Immature natural killer cell (primary cell): ENCODE data around the gene SEC63. TPM values are rescaled to one million over a fixed set of nuclear protein-coding genes. Genes with fewer than 3 reads are reported as not detected.

Experiments used
- DNase-seq, 3 donors: peaks; one replicate each; pipeline ENCODE4 v3.0.0; 2022; ENCODE audit warnings: mixed read lengths in 1 of 3
- H3K27ac Mint-ChIP-seq, 6 donors: one replicate each; pipeline ENCODE4 v1.8.0; 2020; ENCODE audit warnings: mixed read lengths in 6 of 6, mild to moderate bottlenecking in 5 of 6, inconsistent platforms in 4 of 6, moderate library complexity in 3 of 6
- H3K27me3 Mint-ChIP-seq, 3 donors: one replicate each; pipeline ENCODE4 v1.8.0; 2020 to 2021; ENCODE audit warnings: low read depth in 3 of 3, mild to moderate bottlenecking in 3 of 3, mixed read lengths in 3 of 3, moderate library complexity in 3 of 3, inconsistent platforms in 1 of 3
- H3K36me3 Mint-ChIP-seq, 3 donors: one replicate each; pipeline ENCODE4 v1.8.0; 2020; ENCODE audit warnings: mixed read lengths in 3 of 3, inconsistent platforms in 2 of 3, mild to moderate bottlenecking in 2 of 3
- H3K4me1 Mint-ChIP-seq, 2 donors: one replicate each; pipeline ENCODE4 v1.8.0; 2020; ENCODE audit warnings: inconsistent platforms in 2 of 2, mild to moderate bottlenecking in 2 of 2, mixed read lengths in 2 of 2, moderate library complexity in 1 of 2
- H3K4me3 Mint-ChIP-seq, 5 donors: one replicate each; pipeline ENCODE4 v1.8.0; 2020; ENCODE audit warnings: mild to moderate bottlenecking in 5 of 5, mixed read lengths in 5 of 5, inconsistent platforms in 3 of 5, moderate library complexity in 3 of 5
- H3K9me3 Mint-ChIP-seq, 6 donors: one replicate each; pipeline ENCODE4 v1.8.0; 2020; ENCODE audit warnings: mild to moderate bottlenecking in 6 of 6, mixed read lengths in 6 of 6, inconsistent platforms in 4 of 6, moderate library complexity in 3 of 6
- polyA plus RNA-seq, 3 donors: library from polyadenylated mRNA; unstranded; fragments of 300-500 nt; fragmentation: Illumina TruSeq; gene quantifications; one replicate each; pipeline ENCODE4 v1.2.3, GENCODE V29; 2021

SEC63 gene
- polyA plus RNA-seq, 3 donors from 2014 or later = 27.0 to 34.4 (median 31.0) TPM

DNA sequence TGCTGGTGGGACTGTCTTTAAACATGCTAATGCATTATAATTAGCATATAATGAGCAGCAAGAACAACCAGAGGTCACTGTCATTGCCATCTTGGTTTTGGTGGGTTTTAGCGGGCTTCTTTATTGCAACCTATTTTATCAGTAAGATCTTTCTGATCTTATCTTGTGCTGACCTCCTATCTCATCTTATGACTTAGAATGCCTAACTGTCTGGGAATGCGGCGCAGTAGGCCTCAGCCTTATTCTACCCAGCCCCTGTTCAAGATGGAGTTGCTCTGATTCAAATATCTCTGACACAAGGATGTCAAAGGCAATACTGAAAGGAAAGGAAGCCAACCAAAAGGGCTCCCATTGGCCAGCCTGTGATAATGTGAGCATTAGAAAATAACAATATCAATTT is 29.8 kb upstream of the SEC63 start:
- Mint-ChIP-seq H3K4me1 (peaks cover 9 to 11% of the 10 kb centered on the region in 2 donors), H3K27me3 (peaks cover 2 to 10% (median 3%) of the 10 kb centered on the region in 3 donors), H3K4me3 (no peak overlapping the region), H3K36me3 (no peaks in the 10 kb centered on the region), H3K9me3 (no peaks in the 10 kb centered on the region), H3K27ac (no peak overlapping the region)
- no peak for DNase-seq

- Mint-ChIP-seq H3K4me1 (peaks cover 2% of the 10 kb centered on the region in 2 donors), H3K9me3 (no peaks in the 10 kb centered on the region), H3K27ac (no peak overlapping the region), H3K36me3 (peaks cover 0 to 6% (median 0%) of the 10 kb centered on the region in 3 donors), H3K27me3 (peaks cover 2 to 10% (median 3%) of the 10 kb centered on the region in 3 donors), H3K4me3 (no peak overlapping the region)
- DNase-seq = no peak
Observed at GRCh38 chr6:107985701-107986100, 27.7 kb upstream of the SEC63 start.

- H3K27ac Mint-ChIP-seq = no peak overlapping the region
- no peak for DNase-seq
- H3K4me3 Mint-ChIP-seq = no peak overlapping the region
- no peaks in the 10 kb centered on the region for H3K4me1 Mint-ChIP-seq
- no peaks in the 10 kb centered on the region for H3K9me3 Mint-ChIP-seq
- peaks cover 0 to 6% (median 0%) of the 10 kb centered on the region in 3 donors for H3K36me3 Mint-ChIP-seq
- peaks cover 0 to 7% (median 0%) of the 10 kb centered on the region in 3 donors for H3K27me3 Mint-ChIP-seq
Observed at GRCh38 chr6:107983811-107984210, 25.8 kb upstream of the SEC63 start.

DNA sequence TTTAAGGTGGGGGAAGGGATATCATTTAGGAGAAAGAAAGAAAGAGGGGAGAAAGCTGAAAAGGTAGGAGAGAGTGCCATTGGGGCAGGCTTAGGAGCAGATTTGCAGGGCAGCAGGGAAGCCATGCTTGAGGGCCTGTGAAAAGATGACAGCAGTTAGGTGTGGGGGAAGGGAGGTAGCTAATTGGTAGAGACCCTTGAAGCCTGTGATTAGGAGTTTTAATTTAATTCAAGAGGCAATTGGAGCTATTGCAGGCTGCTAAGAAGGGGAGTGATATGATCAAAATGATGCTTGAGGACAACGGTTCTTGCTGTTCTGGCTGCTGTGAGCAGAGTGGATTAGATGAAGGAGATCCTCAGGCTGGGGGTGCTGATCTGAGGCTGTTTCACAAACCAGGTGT is 24.5 kb upstream of the SEC63 start:
- Mint-ChIP-seq H3K4me1 (no peaks in the 10 kb centered on the region), H3K27me3 (peaks cover 0 to 5% (median 0%) of the 10 kb centered on the region in 3 donors), H3K4me3 (no peak overlapping the region), H3K9me3 (no peaks in the 10 kb centered on the region), H3K27ac (no peak overlapping the region), H3K36me3 (peaks cover 0 to 6% (median 0%) of the 10 kb centered on the region in 3 donors)
- DNase-seq = no peak

- no peak overlapping the region for H3K27ac Mint-ChIP-seq
- no peak for DNase-seq
- no peaks in the 10 kb centered on the region for H3K9me3 Mint-ChIP-seq
- no peak overlapping the region for H3K4me3 Mint-ChIP-seq
- H3K4me1 Mint-ChIP-seq = no peaks in the 10 kb centered on the region
- peaks cover 0 to 5% (median under 1%) of the 10 kb centered on the region in 3 donors for H3K27me3 Mint-ChIP-seq
- H3K36me3 Mint-ChIP-seq = peaks cover 0 to 6% (median 0%) of the 10 kb centered on the region in 3 donors
Observed at GRCh38 chr6:107981695-107982094, 23.7 kb upstream of the SEC63 start.

DNA sequence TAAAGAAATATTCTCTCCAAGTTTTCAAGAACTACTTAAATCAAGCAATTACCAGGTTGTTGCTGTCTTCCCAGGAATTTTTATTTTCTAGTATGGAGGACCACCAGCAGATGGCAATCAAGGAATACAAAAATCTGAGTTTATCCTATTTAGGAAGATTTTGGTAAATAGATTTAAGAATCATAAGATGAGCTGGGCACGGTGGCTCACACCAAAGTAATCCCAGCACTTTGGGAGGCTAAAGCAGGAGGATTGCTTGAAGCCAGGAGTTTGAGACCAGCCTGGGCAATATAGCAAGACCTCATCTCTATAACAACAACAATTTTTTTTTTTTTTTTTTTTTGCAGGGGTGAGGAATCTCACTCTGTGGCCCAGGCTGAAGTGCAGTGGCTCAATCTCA is 19.3 kb upstream of the SEC63 start:
- DNase-seq = no peak
- peaks cover 17 to 18% of the 10 kb centered on the region in 2 donors for H3K4me1 Mint-ChIP-seq
- H3K9me3 Mint-ChIP-seq = no peaks in the 10 kb centered on the region
- peaks cover 1 to 5% (median 1%) of the 10 kb centered on the region in 3 donors for H3K27me3 Mint-ChIP-seq
- no peak overlapping the region for H3K4me3 Mint-ChIP-seq
- H3K36me3 Mint-ChIP-seq = peaks cover 0 to 1% (median 0%) of the 10 kb centered on the region in 3 donors
- no peak overlapping the region for H3K27ac Mint-ChIP-seq

DNA sequence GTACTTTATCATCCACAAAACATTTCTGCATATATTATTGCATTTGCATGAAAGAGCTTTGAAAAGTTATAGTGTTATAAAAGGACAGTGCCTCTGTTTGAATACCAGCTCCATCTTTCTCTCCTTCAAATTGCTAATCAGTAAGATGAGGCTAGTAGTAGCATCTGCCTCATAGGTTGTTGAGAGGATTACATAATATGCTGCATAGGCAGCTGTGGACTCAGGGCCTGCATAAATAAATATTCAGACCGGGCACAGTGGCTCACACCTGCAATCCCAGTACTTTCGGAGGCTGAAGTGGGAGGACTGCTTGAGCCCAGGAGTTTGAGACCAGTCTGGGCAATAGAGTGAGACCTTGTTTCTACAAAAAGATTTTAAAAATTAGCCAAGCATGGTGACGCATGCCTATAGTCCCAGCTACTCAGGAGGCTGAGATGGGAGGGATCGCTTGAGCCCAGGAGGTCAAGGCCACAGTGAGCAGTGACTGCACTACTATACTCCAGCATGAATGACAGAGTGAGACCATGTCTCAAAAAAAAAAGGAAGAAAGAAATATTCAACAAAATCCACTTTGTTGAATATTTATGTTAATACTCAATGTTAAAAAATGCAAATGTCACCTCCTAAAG is 18.3 kb upstream of the SEC63 start:
- DNase-seq = no peak
- Mint-ChIP-seq H3K27ac (no peak overlapping the region), H3K36me3 (no peaks in the 10 kb centered on the region), H3K27me3 (peaks cover 1 to 7% (median 5%) of the 10 kb centered on the region in 3 donors), H3K4me1 (peaks cover 18 to 20% of the 10 kb centered on the region in 2 donors), H3K9me3 (no peaks in the 10 kb centered on the region), H3K4me3 (no peak overlapping the region)

- peaks cover 1 to 7% (median 5%) of the 10 kb centered on the region in 3 donors for H3K27me3 Mint-ChIP-seq
- no peak overlapping the region for H3K4me3 Mint-ChIP-seq
- H3K27ac Mint-ChIP-seq = peak overlapping the region in 1 of 6 donors; percentile 29
- peaks cover 18 to 20% of the 10 kb centered on the region in 2 donors for H3K4me1 Mint-ChIP-seq
- DNase-seq = no peak
- H3K9me3 Mint-ChIP-seq = peaks cover 0 to 1% (median 0%) of the 10 kb centered on the region in 6 donors
- H3K36me3 Mint-ChIP-seq = no peaks in the 10 kb centered on the region
Observed at GRCh38 chr6:107973594-107973993, 15.6 kb upstream of the SEC63 start.

DNA sequence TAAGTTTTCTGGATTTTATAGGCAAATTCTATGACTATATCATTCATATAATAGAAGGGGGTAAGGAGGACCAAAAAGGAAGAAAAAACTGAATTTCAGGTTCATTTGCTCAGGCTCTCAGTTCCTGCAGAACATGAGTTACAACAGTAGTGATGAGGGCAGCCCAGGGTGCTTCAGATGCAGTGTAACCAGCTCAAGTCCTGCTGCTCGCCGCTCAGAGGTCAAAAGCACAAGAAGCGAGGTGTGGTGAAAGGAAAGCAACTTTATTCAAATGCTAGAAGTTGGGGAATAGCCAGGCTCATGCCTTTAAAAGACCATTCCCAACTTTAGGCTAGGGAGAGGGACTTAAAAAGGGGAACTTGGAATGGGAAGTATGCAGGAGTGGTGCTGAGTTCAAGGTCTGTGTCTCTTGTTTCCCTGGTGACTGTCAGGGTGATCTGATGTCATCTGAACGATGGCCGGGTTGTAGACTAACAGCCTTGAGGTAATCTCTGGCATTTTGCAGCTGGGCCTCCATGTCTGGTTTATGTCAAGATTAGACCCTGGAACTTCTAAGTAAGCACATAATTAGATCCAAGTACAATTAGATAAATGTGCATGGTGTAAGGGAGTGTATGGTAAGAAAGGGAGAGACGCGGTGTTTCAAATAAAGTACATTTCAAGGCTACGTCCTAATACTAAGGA is 14.5 kb upstream of the SEC63 start:
- peaks cover 0 to 1% (median 0%) of the 10 kb centered on the region in 6 donors for H3K9me3 Mint-ChIP-seq
- DNase-seq = no peak
- H3K4me1 Mint-ChIP-seq = peaks cover 18 to 20% of the 10 kb centered on the region in 2 donors
- peak overlapping the region in 2 of 5 donors; percentile 34 to 54 for H3K4me3 Mint-ChIP-seq
- H3K27ac Mint-ChIP-seq = no peak overlapping the region
- H3K36me3 Mint-ChIP-seq = no peaks in the 10 kb centered on the region
- peaks cover 1 to 7% (median 7%) of the 10 kb centered on the region in 3 donors for H3K27me3 Mint-ChIP-seq

DNA sequence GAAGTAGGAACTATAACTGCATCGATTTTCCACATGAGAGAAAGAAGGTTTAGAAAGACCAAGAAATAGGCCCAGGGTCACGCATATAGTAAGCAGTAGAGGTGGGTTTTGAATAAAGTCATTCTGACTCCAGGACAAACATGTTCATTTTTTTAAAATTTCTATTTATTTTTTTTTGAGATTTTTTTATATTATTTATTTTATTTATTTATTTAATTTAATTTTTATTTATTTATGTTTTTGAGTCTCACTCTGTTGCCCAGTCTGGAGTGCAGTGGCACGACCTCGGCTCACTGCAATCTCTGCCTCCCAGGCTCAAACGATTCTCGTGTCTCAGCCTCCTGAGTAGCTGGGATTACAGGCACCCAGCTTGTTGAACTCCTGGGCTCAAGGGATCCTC is 13.2 kb upstream of the SEC63 start:
- no peak overlapping the region for H3K4me3 Mint-ChIP-seq
- peaks cover 0 to 1% (median 0%) of the 10 kb centered on the region in 6 donors for H3K9me3 Mint-ChIP-seq
- peaks cover 1 to 7% (median 5%) of the 10 kb centered on the region in 3 donors for H3K27me3 Mint-ChIP-seq
- no peak overlapping the region for H3K27ac Mint-ChIP-seq
- H3K4me1 Mint-ChIP-seq = peaks cover 18 to 20% of the 10 kb centered on the region in 2 donors
- no peak for DNase-seq
- no peaks in the 10 kb centered on the region for H3K36me3 Mint-ChIP-seq

DNA sequence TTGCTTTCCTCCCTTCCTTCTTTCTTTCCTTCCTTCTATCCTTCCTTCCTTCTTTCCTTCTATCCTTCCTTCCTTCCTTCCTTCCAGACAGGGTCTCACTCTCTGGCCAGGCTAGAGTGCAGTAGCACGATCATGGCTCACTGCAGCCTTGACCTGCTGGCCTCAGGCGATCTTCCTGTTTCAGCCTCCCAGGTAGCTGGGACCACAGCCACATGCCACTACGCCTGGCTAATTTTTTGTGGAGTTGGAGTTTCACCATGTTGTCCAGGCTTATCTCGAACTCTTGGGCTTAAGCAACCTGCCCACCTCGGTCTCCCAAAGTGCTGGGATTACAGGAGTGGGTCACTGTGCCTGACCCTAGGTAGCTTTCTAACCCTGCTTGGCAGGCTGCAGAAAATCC is 12.2 kb upstream of the SEC63 start:
- H3K4me3 Mint-ChIP-seq = no peak overlapping the region

DNA sequence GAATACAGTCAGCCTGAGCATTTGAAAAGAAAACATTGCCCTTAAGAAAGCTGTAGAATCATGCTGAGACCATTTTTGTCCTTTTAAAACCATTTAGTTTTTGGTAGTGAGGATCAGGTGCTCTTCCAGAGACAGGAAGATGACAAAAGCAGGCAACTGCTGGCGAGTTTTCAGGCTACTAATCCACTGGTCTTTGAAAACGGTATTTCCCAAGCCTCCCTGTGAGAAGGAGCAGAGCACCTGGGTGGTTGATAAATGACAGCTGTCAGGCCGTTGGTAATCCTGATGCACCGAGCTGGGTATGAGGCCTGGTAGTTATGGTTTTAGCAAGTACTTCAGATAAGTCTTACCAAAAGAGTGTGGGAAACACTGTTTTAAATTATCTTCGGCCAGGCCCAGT is 10.1 kb upstream of the SEC63 start:
- H3K36me3 Mint-ChIP-seq = no peaks in the 10 kb centered on the region
- H3K4me3 Mint-ChIP-seq = no peak overlapping the region
- H3K27ac Mint-ChIP-seq = no peak overlapping the region
- peaks cover 0 to 1% (median 0%) of the 10 kb centered on the region in 6 donors for H3K9me3 Mint-ChIP-seq
- DNase-seq = no peak
- H3K4me1 Mint-ChIP-seq = peaks cover 10% of the 10 kb centered on the region in 2 donors
- H3K27me3 Mint-ChIP-seq = peaks cover 2 to 5% (median 3%) of the 10 kb centered on the region in 3 donors

More for the DNA sequence above, 12.2 kb upstream of the SEC63 start:
- DNase-seq = no peak
- no peak overlapping the region for H3K27ac Mint-ChIP-seq
- peaks cover 0 to 1% (median 0%) of the 10 kb centered on the region in 6 donors for H3K9me3 Mint-ChIP-seq
- no peaks in the 10 kb centered on the region for H3K36me3 Mint-ChIP-seq
- peaks cover 1 to 7% (median 3%) of the 10 kb centered on the region in 3 donors for H3K27me3 Mint-ChIP-seq
- peaks cover 18 to 20% of the 10 kb centered on the region in 2 donors for H3K4me1 Mint-ChIP-seq

DNA sequence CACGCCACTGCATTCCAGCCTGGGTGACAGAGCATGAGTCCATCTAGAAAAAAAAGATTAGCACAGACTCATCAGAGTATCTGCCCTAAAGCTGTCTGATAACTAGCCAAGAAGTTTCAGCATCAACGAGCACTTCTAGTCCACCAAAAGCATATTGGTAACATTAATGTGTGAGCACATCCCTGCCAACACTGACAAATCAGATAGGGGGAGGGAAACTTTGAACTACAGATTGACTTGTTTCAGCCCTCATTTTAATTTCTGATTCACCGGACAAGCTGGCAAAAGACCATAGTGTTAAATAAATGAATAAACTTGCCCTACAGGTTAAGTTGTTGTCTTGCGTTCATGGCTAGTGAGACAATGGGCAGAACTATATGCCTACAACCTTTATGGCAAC is 7.7 kb upstream of the SEC63 start:
- Mint-ChIP-seq H3K4me3 (no peak overlapping the region), H3K36me3 (no peaks in the 10 kb centered on the region), H3K27ac (no peak overlapping the region), H3K9me3 (peaks cover 0 to 1% (median 0%) of the 10 kb centered on the region in 6 donors), H3K4me1 (no peaks in the 10 kb centered on the region), H3K27me3 (peaks cover 0 to 2% (median 2%) of the 10 kb centered on the region in 3 donors)
- DNase-seq = no peak

DNA sequence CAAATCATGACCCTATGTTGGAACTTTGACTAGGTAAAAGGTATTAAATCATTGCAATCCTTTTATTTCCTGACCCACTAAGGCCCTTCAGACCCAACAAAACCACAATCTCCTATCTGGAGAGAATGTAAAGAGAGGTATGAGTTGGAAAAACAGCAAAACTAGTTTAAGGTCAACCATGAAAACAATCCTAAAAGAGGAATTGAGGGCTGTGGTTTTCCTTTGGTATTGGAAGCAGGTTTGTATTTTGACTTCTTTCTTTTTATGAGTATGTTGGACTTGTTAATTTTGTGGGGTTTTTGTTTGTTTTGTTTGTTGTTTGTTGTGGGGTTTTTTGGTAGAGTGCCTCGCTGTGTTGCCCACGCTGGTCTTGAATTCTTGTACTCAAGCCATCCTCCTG is 4.7 kb upstream of the SEC63 start:
- DNase-seq = no peak
- Mint-ChIP-seq H3K36me3 (no peaks in the 10 kb centered on the region), H3K4me1 (peaks cover 0 to 6% of the 10 kb centered on the region in 2 donors), H3K4me3 (no peak overlapping the region), H3K27me3 (peaks cover 2 to 6% (median 5%) of the 10 kb centered on the region in 3 donors), H3K27ac (no peak overlapping the region), H3K9me3 (no peaks in the 10 kb centered on the region)
